Memory B cell (primary cell): Measurements from ENCODE around the gene ADCY2.

Experiments
- ATAC-seq: fragments of 150-1000 bp; cut with Tn5 transposase; 2 replicates; pipeline ENCODE4 v1.10.0; 2021; ENCODE audit warnings: low read depth, mild to moderate bottlenecking, moderate library complexity
- DNase-seq, 2 donors: peaks; one replicate each; pipeline ENCODE4 v3.0.0; 2022; ENCODE audit warnings: low spot score in 2 of 2
- H3K27ac Mint-ChIP-seq: one replicate; pipeline ENCODE4 v1.8.0; 2022; ENCODE audit warnings: mild to moderate bottlenecking, moderate library complexity, mixed read lengths
- H3K27me3 Mint-ChIP-seq: one replicate; pipeline ENCODE4 v1.8.0; 2022; ENCODE audit warnings: mixed read lengths
- H3K36me3 Mint-ChIP-seq: one replicate; pipeline ENCODE4 v1.8.0; 2022; ENCODE audit warnings: mild to moderate bottlenecking, mixed read lengths
- H3K4me1 Mint-ChIP-seq: one replicate; pipeline ENCODE4 v1.8.0; 2022; ENCODE audit warnings: mixed read lengths
- H3K4me3 Mint-ChIP-seq: one replicate; pipeline ENCODE4 v1.8.0; 2022; ENCODE audit warnings: mild to moderate bottlenecking, moderate library complexity, mixed read lengths
- H3K9me3 Mint-ChIP-seq: one replicate; pipeline ENCODE4 v1.8.0; 2022; ENCODE audit warnings: mixed read lengths

ADCY2 gene

GRCh38 chr5:7488734-7489133 lies 92.8 kb downstream of the ADCY2 start:
- Mint-ChIP-seq H3K27me3 (no peaks in the 10 kb centered on the region), H3K4me3 (no peak overlapping the region), H3K27ac (no peak overlapping the region), H3K4me1 (no peaks in the 10 kb centered on the region), H3K9me3 (peaks cover 6% of the 10 kb centered on the region), H3K36me3 (no peaks in the 10 kb centered on the region)
- DNase-seq, result no peak
- no peak for ATAC-seq

- ATAC-seq, result no peak
- Mint-ChIP-seq H3K9me3 (peaks cover 6% of the 10 kb centered on the region), H3K27ac (no peak overlapping the region), H3K4me3 (no peak overlapping the region), H3K27me3 (no peaks in the 10 kb centered on the region), H3K36me3 (no peaks in the 10 kb centered on the region), H3K4me1 (no peaks in the 10 kb centered on the region)
- no peak for DNase-seq
Observed at GRCh38 chr5:7492371-7492770, 96.4 kb downstream of the ADCY2 start.

- Mint-ChIP-seq H3K27ac (no peak overlapping the region), H3K36me3 (no peaks in the 10 kb centered on the region), H3K27me3 (no peaks in the 10 kb centered on the region), H3K4me3 (no peak overlapping the region), H3K9me3 (peaks cover 6% of the 10 kb centered on the region), H3K4me1 (no peaks in the 10 kb centered on the region)
- DNase-seq (no peak), ATAC-seq (no peak)
Observed at GRCh38 chr5:7493081-7493480, 97.1 kb downstream of the ADCY2 start.

- Mint-ChIP-seq H3K27me3 (no peaks in the 10 kb centered on the region), H3K36me3 (no peaks in the 10 kb centered on the region), H3K9me3 (peaks cover 6% of the 10 kb centered on the region), H3K4me3 (no peak overlapping the region), H3K4me1 (no peaks in the 10 kb centered on the region), H3K27ac (no peak overlapping the region)
- DNase-seq (no peak), ATAC-seq (no peak)
Observed at GRCh38 chr5:7493622-7494021, 97.7 kb downstream of the ADCY2 start.

GRCh38 chr5:7494481-7495130 lies 98.7 kb downstream of the ADCY2 start:
- ATAC-seq (no peak), DNase-seq (no peak)
- Mint-ChIP-seq H3K4me3 (no peak overlapping the region), H3K27me3 (no peaks in the 10 kb centered on the region), H3K9me3 (peaks cover 2% of the 10 kb centered on the region), H3K36me3 (no peaks in the 10 kb centered on the region), H3K4me1 (no peaks in the 10 kb centered on the region), H3K27ac (no peak overlapping the region)

- Mint-ChIP-seq H3K27ac (no peak overlapping the region), H3K27me3 (no peaks in the 10 kb centered on the region), H3K4me3 (no peak overlapping the region), H3K36me3 (no peaks in the 10 kb centered on the region), H3K9me3 (no peaks in the 10 kb centered on the region), H3K4me1 (no peaks in the 10 kb centered on the region)
- ATAC-seq (no peak), DNase-seq (no peak)
Observed at GRCh38 chr5:7495131-7495517, 99.2 kb downstream of the ADCY2 start.

GRCh38 chr5:7500256-7500655 lies 104.3 kb downstream of the ADCY2 start:
- no peak overlapping the region for H3K27ac Mint-ChIP-seq
- no peak for ATAC-seq

GRCh38 chr5:7501061-7501460 lies 105.1 kb downstream of the ADCY2 start:
- Mint-ChIP-seq H3K4me3 (no peak overlapping the region), H3K27me3 (no peaks in the 10 kb centered on the region), H3K27ac (no peak overlapping the region), H3K9me3 (no peaks in the 10 kb centered on the region), H3K4me1 (no peaks in the 10 kb centered on the region), H3K36me3 (no peaks in the 10 kb centered on the region)
- ATAC-seq (no peak), DNase-seq (no peak)

More at GRCh38 chr5:7500256-7500655, 104.3 kb downstream of the ADCY2 start:
- DNase-seq, result no peak
- Mint-ChIP-seq H3K9me3 (no peaks in the 10 kb centered on the region), H3K4me3 (no peak overlapping the region), H3K27me3 (no peaks in the 10 kb centered on the region), H3K36me3 (no peaks in the 10 kb centered on the region), H3K4me1 (no peaks in the 10 kb centered on the region)

- H3K36me3 Mint-ChIP-seq, result no peaks in the 10 kb centered on the region
- no peaks in the 10 kb centered on the region for H3K27me3 Mint-ChIP-seq
- H3K4me3 Mint-ChIP-seq, result no peak overlapping the region
- H3K27ac Mint-ChIP-seq, result no peak overlapping the region
- ATAC-seq (no peak), DNase-seq (no peak)
- peaks cover 3% of the 10 kb centered on the region for H3K9me3 Mint-ChIP-seq
- no peaks in the 10 kb centered on the region for H3K4me1 Mint-ChIP-seq
Observed at GRCh38 chr5:7503564-7503963, 107.6 kb downstream of the ADCY2 start.

- DNase-seq (no peak), ATAC-seq (no peak)
- Mint-ChIP-seq H3K36me3 (no peaks in the 10 kb centered on the region), H3K4me1 (no peaks in the 10 kb centered on the region), H3K27ac (no peak overlapping the region), H3K27me3 (no peaks in the 10 kb centered on the region), H3K4me3 (no peak overlapping the region), H3K9me3 (peaks cover 1% of the 10 kb centered on the region)
Observed at GRCh38 chr5:7515284-7515914, 119.5 kb downstream of the ADCY2 start.

GRCh38 chr5:7516253-7516652 lies 120.3 kb downstream of the ADCY2 start:
- Mint-ChIP-seq H3K27ac (no peak overlapping the region), H3K27me3 (no peaks in the 10 kb centered on the region), H3K36me3 (no peaks in the 10 kb centered on the region), H3K9me3 (peaks cover 2% of the 10 kb centered on the region), H3K4me3 (no peak overlapping the region), H3K4me1 (no peaks in the 10 kb centered on the region)
- ATAC-seq, result no peak
- no peak for DNase-seq

- no peaks in the 10 kb centered on the region for H3K4me1 Mint-ChIP-seq
- H3K36me3 Mint-ChIP-seq, result no peaks in the 10 kb centered on the region
- H3K9me3 Mint-ChIP-seq, result peaks cover 2% of the 10 kb centered on the region
- ATAC-seq, result no peak
- H3K27ac Mint-ChIP-seq, result no peak overlapping the region
- no peak for DNase-seq
- no peak overlapping the region for H3K4me3 Mint-ChIP-seq
- no peaks in the 10 kb centered on the region for H3K27me3 Mint-ChIP-seq
Observed at GRCh38 chr5:7517006-7517405, 121.1 kb downstream of the ADCY2 start.

- no peaks in the 10 kb centered on the region for H3K4me1 Mint-ChIP-seq
- H3K4me3 Mint-ChIP-seq, result no peak overlapping the region
- H3K27me3 Mint-ChIP-seq, result peaks cover 1% of the 10 kb centered on the region
- no peaks in the 10 kb centered on the region for H3K36me3 Mint-ChIP-seq
- ATAC-seq, result no peak
- no peak overlapping the region for H3K27ac Mint-ChIP-seq
- H3K9me3 Mint-ChIP-seq, result peaks cover 3% of the 10 kb centered on the region
- no peak for DNase-seq
Observed at GRCh38 chr5:7518947-7519560, 123.1 kb downstream of the ADCY2 start.

- Mint-ChIP-seq H3K4me1 (no peaks in the 10 kb centered on the region), H3K36me3 (no peaks in the 10 kb centered on the region), H3K4me3 (no peak overlapping the region), H3K9me3 (peaks cover 3% of the 10 kb centered on the region), H3K27ac (no peak overlapping the region), H3K27me3 (peaks cover 1% of the 10 kb centered on the region)
- no peak for DNase-seq
- no peak for ATAC-seq
Observed at GRCh38 chr5:7519564-7519963, 123.6 kb downstream of the ADCY2 start.

- no peak overlapping the region for H3K4me3 Mint-ChIP-seq
- H3K36me3 Mint-ChIP-seq, result no peaks in the 10 kb centered on the region
- ATAC-seq (no peak), DNase-seq (no peak)
- H3K27ac Mint-ChIP-seq, result no peak overlapping the region
- H3K9me3 Mint-ChIP-seq, result peaks cover 11% of the 10 kb centered on the region
- H3K4me1 Mint-ChIP-seq, result no peaks in the 10 kb centered on the region
- H3K27me3 Mint-ChIP-seq, result no peaks in the 10 kb centered on the region
Observed at GRCh38 chr5:7529880-7530279, 133.9 kb downstream of the ADCY2 start.
